ENCODE results near the gene TBX10. TPM values are rescaled to one million over a fixed set of nuclear protein-coding genes. Genes with fewer than 3 reads are reported as not detected.
A peak's percentile ranks its signal among the peaks of the same experiment; 100 is the strongest.
"Not testable (repeated sequence)": the region's sequence is repeated elsewhere in the genome, so short reads cannot be mapped to it uniquely, and the experiment has no call there.

Gene TBX10
- total RNA-seq, 2 donors from 2014 or later, result not detected

GRCh38 chr11:67632175-67632981 lies 7.2 kb downstream of the TBX10 start:
- Mint-ChIP-seq H3K4me1 (no peaks in the 10 kb centered on the region), H3K9me3 (no peaks in the 10 kb centered on the region), H3K36me3 (ENCODE audit: low read depth) (no peaks in the 10 kb centered on the region), H3K4me3 (peak overlapping the region; percentile 38), H3K27ac (peak overlapping the region; percentile 43), H3K27me3 (no peaks in the 10 kb centered on the region)
- ATAC-seq (replicated peaks), result no peak

GRCh38 chr11:67631853-67632174 lies 7.7 kb downstream of the TBX10 start:
- no peak for ATAC-seq (replicated peaks)
- Mint-ChIP-seq H3K4me1 (no peaks in the 10 kb centered on the region), H3K9me3 (no peaks in the 10 kb centered on the region), H3K27ac (peak overlapping the region; percentile 43), H3K27me3 (no peaks in the 10 kb centered on the region), H3K36me3 (ENCODE audit: low read depth) (no peaks in the 10 kb centered on the region), H3K4me3 (peak overlapping the region; percentile 38)

GRCh38 chr11:67631411-67631810 lies 8.2 kb downstream of the TBX10 start:
- peak overlapping the region; percentile 84 for H3K4me3 Mint-ChIP-seq
- no peaks in the 10 kb centered on the region for H3K36me3 Mint-ChIP-seq (ENCODE audit: low read depth)
- no peaks in the 10 kb centered on the region for H3K4me1 Mint-ChIP-seq
- ATAC-seq (replicated peaks), result no peak
- H3K9me3 Mint-ChIP-seq, result no peaks in the 10 kb centered on the region
- H3K27ac Mint-ChIP-seq, result no peak overlapping the region
- no peaks in the 10 kb centered on the region for H3K27me3 Mint-ChIP-seq

- Mint-ChIP-seq H3K4me1 (no peaks in the 10 kb centered on the region), H3K4me3 (peak overlapping the region; percentile 84), H3K9me3 (no peaks in the 10 kb centered on the region), H3K27ac (peak overlapping the region; percentile 89), H3K27me3 (no peaks in the 10 kb centered on the region), H3K36me3 (ENCODE audit: low read depth) (no peaks in the 10 kb centered on the region)
- no peak for ATAC-seq (replicated peaks)
Measured at GRCh38 chr11:67630943-67631331, 8.6 kb downstream of the TBX10 start.

GRCh38 chr11:67630228-67630942 lies 9.2 kb downstream of the TBX10 start:
- no peaks in the 10 kb centered on the region for H3K4me1 Mint-ChIP-seq
- H3K4me3 Mint-ChIP-seq, result peak overlapping the region; percentile 84
- peak; percentile 83 for ATAC-seq (replicated peaks)
- H3K27ac Mint-ChIP-seq, result peak overlapping the region; percentile 89
- no peaks in the 10 kb centered on the region for H3K36me3 Mint-ChIP-seq (ENCODE audit: low read depth)
- no peaks in the 10 kb centered on the region for H3K27me3 Mint-ChIP-seq
- H3K9me3 Mint-ChIP-seq, result no peaks in the 10 kb centered on the region

GRCh38 chr11:67629386-67630227 lies 10.0 kb downstream of the TBX10 start, which contains the start of gene NUDT8:
TSS of gene NUDT8 (minus strand) at chr11:67629937. CDS start at chr11:67629911, 26 bp downstream.
- Mint-ChIP-seq H3K9me3 (no peaks in the 10 kb centered on the region), H3K4me1 (no peaks in the 10 kb centered on the region), H3K27me3 (no peaks in the 10 kb centered on the region), H3K27ac (peak within 1 kb of the TSS; percentile 89), H3K4me3 (peak within 1 kb of the TSS; percentile 84), H3K36me3 (ENCODE audit: low read depth) (no peaks in the 10 kb centered on the region)
- ATAC-seq (replicated peaks), result peak; percentile 70

GRCh38 chr11:67628710-67629385 lies 10.7 kb downstream of the TBX10 start:
- no peak for ATAC-seq (replicated peaks)
- no peaks in the 10 kb centered on the region for H3K9me3 Mint-ChIP-seq
- no peaks in the 10 kb centered on the region for H3K4me1 Mint-ChIP-seq
- H3K27ac Mint-ChIP-seq, result peak overlapping the region; percentile 59
- H3K4me3 Mint-ChIP-seq, result peak overlapping the region; percentile 84
- H3K27me3 Mint-ChIP-seq, result no peaks in the 10 kb centered on the region
- no peaks in the 10 kb centered on the region for H3K36me3 Mint-ChIP-seq (ENCODE audit: low read depth)

- H3K9me3 Mint-ChIP-seq, result no peaks in the 10 kb centered on the region
- H3K36me3 Mint-ChIP-seq (ENCODE audit: low read depth), result no peaks in the 10 kb centered on the region
- H3K4me3 Mint-ChIP-seq, result peak overlapping the region; percentile 84
- no peaks in the 10 kb centered on the region for H3K4me1 Mint-ChIP-seq
- ATAC-seq (replicated peaks), result no peak
- no peaks in the 10 kb centered on the region for H3K27me3 Mint-ChIP-seq
- H3K27ac Mint-ChIP-seq, result no peak overlapping the region
Measured at GRCh38 chr11:67627812-67628624, 11.5 kb downstream of the TBX10 start.

- no peaks in the 10 kb centered on the region for H3K4me1 Mint-ChIP-seq
- peak overlapping the region; percentile 84 for H3K4me3 Mint-ChIP-seq
- no peak for ATAC-seq (replicated peaks)
- H3K9me3 Mint-ChIP-seq, result no peaks in the 10 kb centered on the region
- H3K36me3 Mint-ChIP-seq (ENCODE audit: low read depth), result no peaks in the 10 kb centered on the region
- H3K27ac Mint-ChIP-seq, result no peak overlapping the region
- no peaks in the 10 kb centered on the region for H3K27me3 Mint-ChIP-seq
Measured at GRCh38 chr11:67627441-67627811, 12.1 kb downstream of the TBX10 start.

- ATAC-seq (replicated peaks), result no peak
- Mint-ChIP-seq H3K27ac (no peak overlapping the region), H3K27me3 (no peaks in the 10 kb centered on the region), H3K36me3 (ENCODE audit: low read depth) (no peaks in the 10 kb centered on the region), H3K9me3 (no peaks in the 10 kb centered on the region), H3K4me3 (no peak overlapping the region), H3K4me1 (no peaks in the 10 kb centered on the region)
Measured at GRCh38 chr11:67626970-67627369, 12.6 kb downstream of the TBX10 start.

- not testable (repeated sequence) for H3K27me3 Mint-ChIP-seq; H3K4me1 Mint-ChIP-seq; H3K9me3 Mint-ChIP-seq; ATAC-seq (replicated peaks); H3K27ac Mint-ChIP-seq; H3K36me3 Mint-ChIP-seq (ENCODE audit: low read depth); H3K4me3 Mint-ChIP-seq
Measured at GRCh38 chr11:67626131-67626833, 13.3 kb downstream of the TBX10 start.

- H3K4me1 Mint-ChIP-seq, H3K4me3 Mint-ChIP-seq: not testable (repeated sequence)
Measured at GRCh38 chr11:67623795-67624194, 15.8 kb downstream of the TBX10 start.

GRCh38 chr11:67622905-67623304 lies 16.7 kb downstream of the TBX10 start:
- not testable (repeated sequence) for H3K27me3 Mint-ChIP-seq; H3K27ac Mint-ChIP-seq; H3K4me1 Mint-ChIP-seq; H3K9me3 Mint-ChIP-seq; ATAC-seq (replicated peaks); H3K36me3 Mint-ChIP-seq (ENCODE audit: low read depth); H3K4me3 Mint-ChIP-seq

More at GRCh38 chr11:67623795-67624194, 15.8 kb downstream of the TBX10 start:
- ATAC-seq (replicated peaks); H3K27ac Mint-ChIP-seq; H3K27me3 Mint-ChIP-seq; H3K36me3 Mint-ChIP-seq (ENCODE audit: low read depth); H3K9me3 Mint-ChIP-seq: not testable (repeated sequence)
